GM18858 (cell line): ENCODE data around the gene AMZ2.
"Not testable (repeated sequence)": the region's sequence is repeated elsewhere in the genome, so short reads cannot be mapped to it uniquely, and the experiment has no call there.

Experiments
- ATAC-seq: cut with Tn5 transposase; IDR thresholded peaks from one replicate; pipeline ENCODE4 v1.9.1; 2021; ENCODE audit not compliant: unreplicated experiment

The AMZ2 gene

DNA sequence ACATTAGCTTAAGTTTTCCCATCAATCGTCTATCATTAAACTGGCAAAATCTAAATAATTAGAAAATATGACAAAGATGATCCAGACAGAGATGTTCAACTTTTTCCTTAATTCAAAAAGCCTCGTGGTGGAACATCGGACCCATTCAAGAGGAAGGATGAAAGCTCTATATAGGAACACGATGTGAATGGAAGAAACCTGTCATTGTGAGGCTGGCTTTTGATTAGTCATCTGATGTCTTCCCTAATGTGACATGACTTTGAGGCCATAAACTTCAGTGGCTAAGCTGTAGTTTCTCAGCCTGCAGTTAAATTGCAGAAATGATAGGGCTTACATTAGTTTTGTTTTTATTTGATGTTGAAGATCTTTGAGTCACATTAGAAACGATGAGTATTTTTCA, 1.0 kb downstream of the AMZ2 start:
- no peak for ATAC-seq

DNA sequence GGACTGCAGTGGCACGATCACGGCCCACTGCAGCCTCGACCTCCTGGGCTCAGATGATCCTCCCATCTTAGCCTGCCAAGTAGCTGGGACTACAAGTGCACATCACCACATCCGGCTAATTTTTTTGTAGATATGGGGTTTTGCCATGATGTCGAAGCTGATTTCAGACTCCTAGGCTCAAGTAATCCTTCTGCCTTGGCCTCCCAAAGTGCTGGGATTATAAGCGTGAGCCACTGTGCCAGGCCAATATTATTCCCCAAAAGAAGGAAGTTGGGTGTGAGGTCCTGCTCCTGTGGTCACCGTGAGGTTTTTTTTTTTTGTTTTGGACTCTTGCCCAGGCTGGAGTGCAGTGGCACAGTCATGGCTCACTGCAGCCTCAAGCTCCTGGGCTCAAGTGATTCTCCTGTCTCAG, 1.5 kb downstream of the AMZ2 start:
- ATAC-seq: no peak

DNA sequence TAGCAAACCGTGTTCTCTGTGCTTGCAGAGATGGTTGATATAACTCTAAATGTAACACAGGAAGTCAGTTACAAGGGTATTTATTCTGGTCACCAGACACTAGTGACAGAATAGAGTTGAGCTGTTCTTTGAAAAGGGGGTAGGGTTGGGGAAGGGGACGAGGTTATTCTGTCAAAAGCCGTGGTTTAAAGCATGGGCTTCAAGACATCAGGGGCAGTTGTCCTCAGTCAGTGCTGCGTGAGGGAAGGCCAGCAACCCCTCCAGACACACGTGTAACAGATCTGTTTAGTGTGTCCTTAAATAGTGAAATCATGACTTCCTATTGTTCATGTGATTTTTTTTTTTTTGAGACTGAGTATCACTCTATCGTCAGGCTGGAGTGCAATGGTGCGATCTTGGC, 5.6 kb downstream of the AMZ2 start:
- not testable (repeated sequence) for ATAC-seq

DNA sequence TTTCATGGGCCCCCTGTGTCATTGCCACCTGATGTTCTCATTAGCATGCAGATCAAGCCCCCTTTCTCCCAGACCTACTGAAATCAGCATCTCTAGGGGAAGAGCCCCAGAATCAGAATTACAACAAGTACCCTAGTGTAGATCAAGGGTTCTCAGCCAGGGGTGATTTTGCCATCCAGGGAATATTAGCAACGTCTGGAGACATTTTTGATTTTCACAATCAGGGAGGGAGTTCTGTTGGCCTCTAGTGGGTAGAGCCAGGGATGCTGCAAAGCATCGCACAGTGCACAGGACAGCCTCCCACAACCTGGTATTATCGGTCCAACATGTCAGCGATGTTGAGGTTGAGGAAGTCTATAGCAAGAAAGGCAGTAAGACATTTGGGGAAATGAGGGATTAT, 7.3 kb downstream of the AMZ2 start:
- no peak for ATAC-seq

DNA sequence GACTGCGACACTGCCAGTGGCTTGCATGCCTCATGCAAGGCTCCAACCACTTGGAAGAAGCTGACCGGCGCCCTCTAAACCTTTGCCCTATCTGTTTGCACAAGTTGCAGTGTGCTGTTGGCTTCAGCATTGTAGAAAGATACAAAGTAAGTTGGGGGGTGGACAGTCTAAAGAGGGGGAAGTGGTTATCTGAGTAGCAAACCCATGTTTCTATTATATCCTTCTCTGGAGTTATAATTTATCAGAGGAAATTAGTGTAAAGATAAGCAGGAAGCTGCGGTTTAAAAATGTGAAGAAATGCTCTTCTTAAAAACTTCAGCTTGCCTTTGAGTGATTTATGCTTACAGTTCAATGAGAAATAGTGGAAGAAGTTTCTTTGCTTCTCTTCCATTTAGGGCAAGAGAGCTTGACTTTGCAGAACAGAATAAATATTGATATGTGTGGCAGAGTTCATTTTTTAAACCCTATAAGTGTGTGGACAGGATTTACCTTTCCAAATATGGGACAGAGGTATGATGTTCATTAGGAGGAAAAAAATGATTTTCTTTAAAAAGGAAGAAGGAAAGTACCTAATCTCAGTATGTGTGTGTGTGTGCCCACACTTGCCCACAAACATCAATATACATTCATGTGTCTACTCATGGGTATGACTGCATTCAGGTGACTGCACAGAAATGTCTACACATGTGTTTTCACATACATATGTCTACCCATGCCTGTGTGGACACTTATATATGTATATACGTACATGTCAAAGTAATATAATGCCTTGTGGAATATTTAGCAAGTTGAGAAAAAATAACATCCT, 8.1 kb downstream of the AMZ2 start:
- ATAC-seq: no peak

DNA sequence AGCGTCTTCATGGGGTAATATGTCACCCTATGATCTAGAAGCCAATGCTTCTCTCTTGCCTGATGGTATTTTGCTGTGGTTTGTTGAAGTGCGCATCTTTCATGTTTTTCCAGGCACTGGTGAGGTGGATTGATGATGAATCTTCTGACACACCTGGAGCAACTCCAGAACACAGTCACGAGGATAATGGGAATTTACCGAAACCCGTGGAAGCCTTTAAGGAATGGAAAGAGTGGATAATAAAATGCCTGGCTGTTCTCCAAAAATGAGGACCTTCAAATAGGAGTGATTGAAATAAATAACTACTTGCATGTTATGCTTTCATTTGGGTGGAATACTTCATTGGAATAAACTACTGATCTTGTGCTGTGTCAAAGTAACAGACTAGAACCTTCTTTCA, 8.9 kb downstream of the AMZ2 start:
- ATAC-seq: not testable (repeated sequence)

DNA sequence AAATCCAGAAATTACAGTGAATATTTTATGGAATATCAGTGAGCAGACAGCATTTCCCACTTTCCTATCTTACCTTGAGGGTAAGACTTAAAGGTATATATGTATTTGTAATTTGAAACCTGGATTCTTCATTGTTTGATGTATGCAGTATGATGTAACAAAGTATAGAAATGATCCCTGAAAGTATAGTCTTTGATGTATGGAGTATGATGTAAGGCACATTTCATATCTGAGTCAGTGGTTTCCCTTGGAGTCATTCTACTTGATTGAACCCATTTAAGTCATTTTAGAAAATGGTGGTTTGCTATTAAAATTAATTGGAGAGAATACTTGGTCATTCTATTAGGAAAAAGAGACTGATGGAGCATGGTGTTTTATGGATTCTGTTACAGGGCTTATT, 10.1 kb downstream of the AMZ2 start:
- no peak for ATAC-seq

DNA sequence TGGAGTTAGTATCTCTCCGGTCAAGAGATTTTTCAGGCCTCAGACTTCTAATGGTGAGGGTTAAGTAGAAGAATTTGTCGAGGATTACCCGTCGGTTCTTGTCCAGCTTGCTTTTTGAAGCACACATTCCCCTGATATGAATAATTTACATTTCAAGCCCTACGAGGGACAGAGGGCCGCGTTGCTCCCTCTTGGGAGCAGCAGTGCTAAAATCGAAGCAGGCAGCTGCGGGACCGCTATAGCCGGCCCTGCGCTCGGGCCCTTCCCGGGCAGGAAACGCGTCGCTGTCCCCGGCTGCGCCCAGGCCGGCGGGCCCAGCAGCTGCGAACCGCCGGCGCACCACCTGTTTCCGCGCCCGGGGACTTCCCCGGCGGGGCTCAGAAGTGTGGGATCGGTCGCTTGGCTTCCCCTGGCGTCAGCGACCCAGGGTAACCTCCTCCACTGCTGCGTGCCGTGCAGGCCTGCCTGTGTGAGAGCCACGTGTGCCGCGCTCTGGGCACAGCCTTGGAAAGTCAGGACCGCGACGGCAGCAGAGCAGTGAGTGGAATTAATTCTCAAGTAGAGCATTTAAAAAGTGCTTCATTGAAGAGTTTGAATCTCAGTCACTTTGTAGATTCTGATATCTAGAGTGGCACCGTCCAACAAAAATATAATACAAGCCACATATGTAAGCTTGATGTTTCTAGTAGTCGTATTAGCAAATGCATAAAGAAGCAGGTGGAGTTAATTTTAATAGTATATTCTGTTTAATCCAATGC, 11.2 kb downstream of the AMZ2 start:
- peak; percentile 68 for ATAC-seq

DNA sequence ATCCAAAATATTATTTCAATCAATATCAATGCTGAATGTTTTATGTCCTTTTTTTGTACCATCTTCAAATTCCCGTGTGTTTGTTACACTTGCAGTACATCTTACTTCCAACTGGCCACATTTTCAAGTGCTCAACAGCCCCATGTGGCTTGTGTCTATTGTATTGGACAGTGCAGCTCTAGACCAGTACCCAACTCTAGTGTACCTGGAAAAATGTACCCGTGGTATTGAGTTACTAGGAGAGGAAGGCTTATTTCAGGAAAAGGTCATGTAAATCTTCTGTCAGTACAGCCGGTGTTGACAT, 11.8 kb downstream of the AMZ2 start:
- ATAC-seq: not testable (repeated sequence)

DNA sequence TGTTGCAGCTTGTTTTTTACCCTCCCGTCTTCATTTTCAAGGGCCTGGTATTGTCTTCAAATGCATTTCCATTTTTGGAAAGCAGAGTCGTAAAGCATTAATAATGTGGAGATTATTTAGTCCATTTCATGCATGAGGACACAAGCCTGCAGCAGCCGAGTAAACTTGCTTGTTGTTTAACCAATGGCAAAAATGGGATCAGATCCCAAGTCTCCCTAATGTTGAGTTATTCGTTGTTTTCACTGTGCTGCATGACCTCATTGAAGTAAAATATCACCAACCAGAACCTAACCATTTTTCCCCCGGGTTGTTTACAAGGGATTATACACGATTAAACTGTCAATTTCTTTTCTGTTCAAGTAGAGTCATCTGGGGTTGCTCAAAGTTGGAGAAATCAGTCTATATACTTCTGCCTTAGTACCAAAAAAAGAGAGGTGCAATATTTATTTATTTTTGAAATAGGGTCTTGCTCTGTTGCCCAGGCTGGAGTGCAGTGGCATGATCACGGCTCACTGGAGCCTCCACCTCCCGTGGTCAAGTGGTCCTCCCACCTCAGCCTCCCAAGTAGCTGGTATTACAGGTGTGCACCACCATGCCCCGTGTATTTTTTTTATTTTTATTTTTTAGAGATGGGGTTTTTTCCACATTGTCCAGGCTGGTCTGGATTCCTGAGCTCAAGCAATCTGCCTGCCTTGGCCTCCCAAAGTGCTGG, 12.4 kb downstream of the AMZ2 start:
- no peak for ATAC-seq

DNA sequence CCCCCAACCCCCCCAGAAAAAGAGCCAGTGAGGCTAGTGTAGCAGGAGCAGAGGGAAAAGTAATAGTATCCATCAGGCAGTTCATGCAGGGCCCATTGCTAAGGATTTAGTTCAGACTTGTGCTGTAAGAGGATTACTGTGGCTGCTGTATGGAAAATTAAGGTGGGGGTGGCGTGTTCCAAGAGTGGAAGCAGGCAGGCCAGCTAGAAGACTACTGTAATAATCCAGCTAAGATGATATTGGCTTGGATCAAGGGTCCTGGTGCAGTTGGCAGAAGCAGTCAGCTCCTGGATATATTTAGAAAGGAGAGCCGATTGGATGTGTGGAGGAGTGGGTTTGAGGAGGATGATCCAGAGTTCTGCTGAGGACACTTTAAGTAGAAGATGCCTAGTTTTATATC, 14.6 kb downstream of the AMZ2 start:
- not testable (repeated sequence) for ATAC-seq

DNA sequence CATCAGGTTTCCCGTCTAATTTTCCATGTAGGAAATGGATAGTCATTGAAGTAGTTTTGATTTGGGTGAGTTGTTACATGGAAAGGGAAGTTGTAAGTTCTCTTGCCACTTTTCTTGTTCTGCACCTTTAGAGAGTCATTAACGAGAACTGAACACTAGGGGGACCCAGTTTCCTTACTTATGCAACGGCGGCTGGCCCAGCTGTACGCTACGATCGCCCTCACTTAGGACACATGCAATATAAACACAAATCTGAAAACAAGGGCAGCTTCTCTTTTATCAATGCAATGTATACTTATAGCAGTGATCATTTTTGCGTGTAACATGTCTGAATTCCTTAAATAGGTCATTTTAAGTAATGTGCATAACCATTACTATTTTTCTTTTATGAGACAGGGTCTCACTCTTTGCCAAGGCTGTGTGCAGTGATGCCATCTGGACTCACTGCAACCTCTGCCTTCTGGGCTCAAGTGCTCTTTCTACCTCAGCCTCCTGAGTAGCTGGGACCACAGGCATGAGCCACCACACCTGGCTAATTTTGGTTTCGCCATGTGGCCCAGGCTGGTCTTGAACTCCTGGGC, 15.3 kb downstream of the AMZ2 start:
- ATAC-seq: not testable (repeated sequence)

DNA sequence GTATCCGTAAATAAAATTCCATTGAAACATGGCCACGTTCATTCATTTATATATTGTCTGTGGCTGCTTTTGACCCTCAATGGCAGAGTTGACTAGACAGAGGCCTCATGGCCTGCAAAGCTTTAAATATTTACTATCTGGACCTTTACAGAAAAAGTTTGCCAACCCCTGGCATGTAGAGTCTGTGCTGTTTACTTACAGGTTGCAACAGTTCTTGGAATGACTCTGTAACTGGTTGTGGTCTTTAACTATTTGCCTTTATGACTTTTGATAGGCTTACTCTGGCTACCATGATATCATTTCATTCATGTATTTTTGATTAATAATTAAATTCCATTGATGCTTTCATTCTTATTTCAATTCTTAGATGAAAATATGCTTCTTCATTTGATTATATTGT, 18.0 kb downstream of the AMZ2 start:
- ATAC-seq: not testable (repeated sequence)

DNA sequence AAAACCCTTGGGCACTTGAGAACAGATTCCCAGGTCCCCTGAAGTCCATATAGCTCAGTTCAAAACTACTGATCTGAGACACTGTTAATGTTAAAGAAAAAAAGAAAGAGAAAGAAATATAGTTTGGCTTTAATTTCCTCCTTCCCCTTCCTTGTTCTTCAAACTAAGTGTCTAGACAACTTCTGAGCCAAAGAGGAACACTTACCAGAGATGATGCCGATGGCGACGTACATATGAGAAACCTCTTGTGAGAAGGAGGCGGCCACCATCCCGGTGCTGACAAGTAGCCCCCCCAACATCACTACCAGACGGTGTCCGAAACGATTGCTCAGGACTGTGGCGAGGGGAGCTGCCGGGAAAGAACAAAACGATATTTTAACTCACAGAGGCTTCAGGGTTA, 25.9 kb downstream of the AMZ2 start:
- no peak for ATAC-seq

DNA sequence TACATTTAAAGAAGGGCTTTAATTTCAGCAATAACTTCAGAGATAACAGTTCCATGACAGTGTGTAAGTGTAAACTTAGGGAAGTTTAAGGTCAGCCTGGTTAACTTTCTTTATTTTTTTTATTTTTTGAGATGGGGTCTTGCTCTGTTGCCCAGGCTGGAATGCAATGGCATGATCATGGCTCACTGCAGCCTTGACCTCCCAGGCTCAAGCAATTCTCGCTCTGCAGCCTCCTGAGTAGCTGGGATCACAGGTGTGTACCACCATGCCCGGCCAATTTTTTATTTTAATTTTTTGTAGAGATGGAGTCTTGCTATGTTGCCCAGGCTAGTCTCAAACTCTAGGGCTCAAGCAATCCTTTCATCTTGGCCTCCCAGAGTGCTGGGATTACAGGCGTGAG, 28.5 kb downstream of the AMZ2 start:
- ATAC-seq: not testable (repeated sequence)

DNA sequence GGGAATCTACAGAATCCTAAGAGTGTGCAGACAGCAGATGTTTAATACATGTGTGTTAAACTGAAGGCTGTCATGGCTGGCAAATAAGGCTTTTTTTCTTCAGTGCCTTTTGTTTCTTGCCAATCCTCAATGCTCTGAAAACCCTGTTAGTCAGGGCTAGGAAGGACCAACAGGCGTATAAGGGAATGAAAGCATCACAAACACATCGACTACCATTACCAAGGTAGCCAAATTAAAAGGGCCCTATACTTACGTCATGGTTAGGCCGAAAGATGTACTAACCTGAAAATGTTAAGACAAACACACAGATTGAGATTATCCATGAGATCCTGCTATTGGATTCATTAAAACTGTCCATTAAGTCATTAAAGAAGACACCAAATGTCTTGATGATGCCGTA, 30.0 kb downstream of the AMZ2 start:
- ATAC-seq: no peak

DNA sequence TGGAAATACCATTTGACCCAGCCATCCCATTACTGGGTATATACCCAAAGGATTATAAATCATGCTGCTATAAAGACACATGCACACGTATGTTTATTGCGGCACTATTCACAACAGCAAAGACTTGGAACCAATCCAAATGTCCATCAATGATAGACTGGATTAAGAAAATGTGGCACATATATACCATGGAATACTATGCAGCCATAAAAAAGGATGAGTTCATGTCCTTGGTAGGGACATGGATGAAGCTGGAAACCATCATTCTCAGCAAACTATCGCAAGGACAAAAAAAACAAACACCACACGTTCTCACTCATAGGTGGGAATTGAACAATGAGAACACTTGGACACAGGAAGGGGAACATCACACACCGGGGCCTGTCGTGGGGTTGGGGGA, 34.1 kb downstream of the AMZ2 start:
- not testable (repeated sequence) for ATAC-seq

DNA sequence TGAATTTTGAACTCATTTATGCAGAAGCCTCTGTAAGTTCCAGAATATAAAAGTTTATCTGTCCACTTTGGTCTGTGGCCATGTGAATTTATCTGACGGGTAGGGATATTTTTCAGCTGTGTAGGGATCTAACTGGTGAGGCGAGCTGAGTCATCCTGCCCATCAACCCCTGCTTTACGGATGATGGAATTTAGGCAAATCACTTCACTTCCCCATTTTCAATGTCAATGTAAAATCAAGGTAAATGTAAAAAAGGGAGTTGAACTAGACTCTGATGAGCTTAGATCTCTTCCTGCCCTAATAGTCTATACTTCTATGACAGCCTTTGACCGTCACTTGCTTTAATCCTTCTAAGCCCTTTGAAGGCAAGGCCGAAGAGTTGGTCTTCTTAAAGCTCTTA, 40.5 kb downstream of the AMZ2 start:
- no peak for ATAC-seq

DNA sequence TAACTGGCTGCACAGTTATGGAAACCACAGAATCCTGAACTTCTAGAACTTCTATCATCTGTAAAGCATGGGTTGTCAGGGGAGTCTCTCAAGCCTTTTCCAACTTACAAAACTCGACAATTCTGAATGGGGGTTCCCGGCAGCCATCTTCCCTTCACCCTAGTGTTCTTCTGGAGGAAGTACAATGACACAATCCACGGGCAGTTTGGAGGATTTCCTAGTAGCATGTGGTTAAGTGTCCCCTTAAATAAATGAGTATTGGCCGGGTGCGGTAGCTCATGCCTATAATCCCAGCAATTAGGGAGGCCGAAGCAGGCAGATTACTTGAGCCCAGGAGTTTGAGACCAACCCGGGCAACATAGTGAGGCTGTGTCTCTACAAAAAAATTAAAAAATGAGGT, 41.0 kb downstream of the AMZ2 start:
- no peak for ATAC-seq

DNA sequence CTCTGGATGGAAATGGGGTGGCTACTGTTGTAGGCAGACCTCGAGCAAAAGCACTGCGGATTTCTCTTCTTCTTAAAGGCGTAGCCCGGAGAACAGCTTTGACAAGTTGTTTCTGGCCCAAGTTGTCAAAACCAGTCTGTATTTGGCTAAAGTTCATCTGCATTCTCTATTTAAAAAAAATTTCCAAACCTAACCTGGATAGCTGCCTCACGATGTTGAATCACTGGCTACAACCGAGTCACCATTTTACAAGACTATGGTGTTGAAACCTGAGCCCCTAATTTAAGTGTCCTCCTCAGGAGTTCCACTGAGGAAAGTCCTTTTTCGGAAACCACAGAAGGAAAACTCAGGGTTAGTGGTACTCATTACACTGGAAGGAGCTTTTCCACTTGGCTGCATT, 41.6 kb downstream of the AMZ2 start:
- ATAC-seq: no peak

DNA sequence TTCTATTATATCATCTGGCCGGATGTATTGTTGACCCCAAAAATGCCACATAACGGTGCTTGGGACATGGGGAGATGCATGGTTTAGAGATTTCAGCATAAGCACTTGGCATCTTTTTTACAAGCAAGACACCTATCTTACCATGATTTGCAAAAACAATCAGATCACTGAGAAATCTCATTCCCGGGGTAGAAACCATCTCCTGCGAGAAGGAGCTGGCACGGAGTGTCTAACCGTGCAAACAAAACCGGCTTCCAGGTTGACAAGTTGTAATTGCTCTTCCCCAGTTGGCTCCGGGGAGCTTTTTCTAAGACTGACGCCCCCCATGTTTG, 42.1 kb downstream of the AMZ2 start:
- no peak for ATAC-seq
